Ascending aorta (tissue), 2 donors: ENCODE results near the gene IREB2. TPM values are rescaled to one million over a fixed set of nuclear protein-coding genes. Genes with fewer than 3 reads are reported as not detected.
"Not testable (repeated sequence)": the region's sequence is repeated elsewhere in the genome, so short reads cannot be mapped to it uniquely, and the experiment has no call there.

Source experiments
- DNase-seq, 2 donors: peaks; one replicate each; pipeline ENCODE4 v3.0.0-alpha.2; 2019; ENCODE audit warnings: low spot score in 2 of 2
- H3K27ac ChIP-seq, 2 donors: fragments of 200-600 bp; sonication (generic); one replicate each; pipeline ENCODE4 v1.5.1; 2016 to 2017; ENCODE audit warnings: mild to moderate bottlenecking in 1 of 2
- H3K27me3 ChIP-seq: fragments of 200-600 bp; sonication (generic); one replicate; pipeline ENCODE4 v1.5.1; 2017
- H3K36me3 ChIP-seq, 2 donors: fragments of 200-600 bp; sonication (generic); one replicate each; pipeline ENCODE4 v1.5.1; 2016
- H3K4me1 ChIP-seq, 2 donors: fragments of 200-600 bp; sonication (generic); one replicate each; pipeline ENCODE4 v1.5.1; 2016 to 2017; ENCODE audit warnings: mild to moderate bottlenecking in 1 of 2
- H3K4me3 ChIP-seq, 2 donors: fragments of 200-600 bp; sonication (generic); one replicate each; pipeline ENCODE4 v1.5.1; 2016 to 2017; ENCODE audit warnings: mild to moderate bottlenecking in 1 of 2
- H3K9me3 ChIP-seq, 2 donors: fragments of 200-600 bp; sonication (generic); one replicate each; pipeline ENCODE4 v1.5.1; 2016
- CTCF ChIP-seq, 3 experiments: fragments of 200-600 bp in 2 of 3; fragments of 450-650 bp in 1 of 3; sonication (generic) in 2 of 3; IDR thresholded peaks; one replicate each; pipeline ENCODE4 v1.5.1; 2016 to 2019; ENCODE audit warnings: antibody characterized with exemption in 3 of 3, mild to moderate bottlenecking in 1 of 3, moderate library complexity in 1 of 3
- intact Hi-C: fragments of 100-400 bp; cut with DNase I; formaldehyde crosslinking; loops from one replicate; pipeline ENCODE4 v1.15.1; 2023
- total RNA-seq: library from RNA; depleted of rRNA; stranded (reverse); fragments of >200 nt; gene quantifications from one replicate; pipeline ENCODE4 v1.1.0, GENCODE V29; 2016

IREB2 gene
- total RNA-seq, 1 donor from 2014 or later = 12.7 TPM

- H3K27me3 ChIP-seq = no peaks in the 10 kb centered on the region
- no peak overlapping the region for H3K4me3 ChIP-seq
- TF ChIP-seq CTCF (IDR thresholded peaks at IDR 0.05) = no peak
- intact Hi-C loops = no loop called here
- DNase-seq = no peak
- no peaks in the 10 kb centered on the region for H3K9me3 ChIP-seq
- H3K36me3 ChIP-seq = no peaks in the 10 kb centered on the region
- no peak overlapping the region for H3K27ac ChIP-seq
- H3K4me1 ChIP-seq = no peaks in the 10 kb centered on the region
Measured at GRCh38 chr15:78536134-78536533, 98.1 kb downstream of the IREB2 start.

GRCh38 chr15:78537266-78537905 lies 99.4 kb downstream of the IREB2 start:
- no peaks in the 10 kb centered on the region for H3K36me3 ChIP-seq

GRCh38 chr15:78538358-78538757 lies 100.3 kb downstream of the IREB2 start:
- TF ChIP-seq CTCF (IDR thresholded peaks at IDR 0.05) = no peak
- H3K9me3 ChIP-seq = no peaks in the 10 kb centered on the region
- intact Hi-C loops = no loop called here
- H3K36me3 ChIP-seq = peaks cover 7 to 8% of the 10 kb centered on the region in 2 donors
- H3K4me1 ChIP-seq = peaks cover 0 to 11% of the 10 kb centered on the region in 2 donors
- H3K27ac ChIP-seq = no peak overlapping the region
- H3K27me3 ChIP-seq = no peaks in the 10 kb centered on the region
- no peak for DNase-seq
- no peak overlapping the region for H3K4me3 ChIP-seq

More at GRCh38 chr15:78537266-78537905, 99.4 kb downstream of the IREB2 start:
- no peak for TF ChIP-seq CTCF (IDR thresholded peaks at IDR 0.05)
- intact Hi-C loops = no loop called here
- Histone ChIP-seq H3K9me3 (no peaks in the 10 kb centered on the region), H3K27me3 (no peaks in the 10 kb centered on the region), H3K4me3 (no peak overlapping the region), H3K4me1 (peaks cover 0 to 10% of the 10 kb centered on the region in 2 donors), H3K27ac (no peak overlapping the region)
- DNase-seq = no peak

GRCh38 chr15:78539464-78540140 lies 101.6 kb downstream of the IREB2 start:
- intact Hi-C loops = loop anchor here (1.0 kb wide), 3 partner anchors 26 to 101 kb away; partner anchors contain the start of genes CHRNA5, HYKK and IREB2
- not testable (repeated sequence) for DNase-seq, H3K9me3 ChIP-seq, H3K27me3 ChIP-seq
- H3K4me1 ChIP-seq = peaks cover 0 to 11% of the 10 kb centered on the region in 2 donors
- peaks cover 8 to 13% of the 10 kb centered on the region in 2 donors for H3K36me3 ChIP-seq
- peak overlapping the region; percentile 76 to 94 for H3K4me3 ChIP-seq
- H3K27ac ChIP-seq = peak overlapping the region; percentile 95 to 97

- H3K4me1 ChIP-seq = peaks cover 0 to 11% of the 10 kb centered on the region in 2 donors
- peak; percentile 77 to 95 for DNase-seq
- peak within 1 kb of the TSS; percentile 76 to 94 for H3K4me3 ChIP-seq
- no peaks in the 10 kb centered on the region for H3K27me3 ChIP-seq
- no peaks in the 10 kb centered on the region for H3K9me3 ChIP-seq
- peak in 2 of 3 experiments; percentile 26 to 53 for TF ChIP-seq CTCF (IDR thresholded peaks at IDR 0.05)
- H3K36me3 ChIP-seq = peaks cover 15 to 20% of the 10 kb centered on the region in 2 donors
- intact Hi-C loops = loop anchor here (1.0 kb wide), 2 partner anchors 25 to 33 kb away; partner anchors contain the start of genes CHRNA5 and HYKK
- peak within 1 kb of the TSS; percentile 95 to 97 for H3K27ac ChIP-seq
Measured at GRCh38 chr15:78540141-78540870, 102.3 kb downstream of the IREB2 start, which contains the start of gene PSMA4. PSMA4 (plus strand) TSS chr15:78540444; CDS start chr15:78541928, 1,484 bp downstream.
